Gastrocnemius medialis (tissue), 4 donors: Measurements from ENCODE around the gene PGD. TPM values are rescaled to one million over a fixed set of nuclear protein-coding genes. Genes with fewer than 3 reads are reported as not detected.

ENCODE experiments used
- ATAC-seq, 2 donors: fragments of 150-250 bp; one replicate each; pipeline ENCODE4 v1.9.1; 2016
- DNase-seq, 2 donors: peaks; one replicate each; pipeline ENCODE4 v3.0.0-alpha.2; 2019
- H3K27ac ChIP-seq, 4 donors: fragments of 200-600 bp; sonication (generic); 1 replicate in 1 of 4; 2 replicates in 3 of 4; pipeline ENCODE4 v1.5.1; 2016 to 2018; ENCODE audit warnings: mild to moderate bottlenecking in 2 of 4, moderate library complexity in 1 of 4
- H3K27me3 ChIP-seq, 3 donors: fragments of 200-600 bp; sonication (generic) in 2 of 3; 1 replicate in 1 of 3; 2 replicates in 2 of 3; pipeline versions ENCODE4 v1.5.1 to v1.6.0; 2016 to 2019; ENCODE audit warnings: mild to moderate bottlenecking in 1 of 3, moderate library complexity in 1 of 3
- H3K36me3 ChIP-seq, 2 donors: fragments of 200-600 bp; sonication (generic) in 1 of 2; one replicate each; pipeline ENCODE4 v1.5.1; 2017 to 2018
- H3K4me1 ChIP-seq, 2 donors: fragments of 200-600 bp; sonication (generic) in 1 of 2; one replicate each; pipeline ENCODE4 v1.5.1; 2016 to 2017; ENCODE audit warnings: mild to moderate bottlenecking in 2 of 2
- H3K4me3 ChIP-seq, 4 donors: fragments of 200-600 bp; sonication (generic) in 3 of 4; 1 replicate in 1 of 4; 2 replicates in 3 of 4; pipeline ENCODE4 v1.5.1; 2016 to 2019; ENCODE audit warnings: mild to moderate bottlenecking in 2 of 4
- H3K9me3 ChIP-seq, 3 donors: fragments of 200-600 bp; sonication (generic) in 2 of 3; 1 replicate in 1 of 3; 2 replicates in 2 of 3; pipeline ENCODE4 v1.5.1; 2016 to 2019
- POLR2A ChIP-seq, 2 donors: fragments of 450-650 bp; IDR thresholded peaks; one replicate each; pipeline ENCODE4 v1.6.1; 2017; ENCODE audit warnings: antibody characterized with exemption in 2 of 2, mild to moderate bottlenecking in 2 of 2, moderate library complexity in 2 of 2
- in situ Hi-C, 4 donors: fragments of 200-750 bp; cut with MboI; loops; one replicate each; pipeline versions ENCODE4 v1.15.0 to v1.8.0; 2017; ENCODE audit warnings: low sequenced_read_pairs in 4 of 4
- intact Hi-C: fragments of 100-400 bp; cut with DNase I; formaldehyde crosslinking; loops from one replicate; pipeline ENCODE4 v1.15.1; 2023; ENCODE audit warnings: low total_unique reads
- total RNA-seq, 4 donors: library from RNA; depleted of rRNA; stranded (reverse); fragments of >200 nt; gene quantifications; one replicate each; pipeline versions ENCODE4 v1.1.0 to v1.2.3, GENCODE V29; 2016
- TF ChIP-seq, protein P1 (sequence below), 5 experiments: fragments of 450-650 bp in 3 of 5; fragments of 200-600 bp in 2 of 5; sonication (generic) in 2 of 5; IDR thresholded peaks in 4 of 5; conservative IDR thresholded peaks in 1 of 5; 1 replicate in 4 of 5; 2 replicates in 1 of 5; pipeline ENCODE4 v1.5.1; 2016 to 2019; ENCODE audit warnings: antibody characterized with exemption in 5 of 5, mild to moderate bottlenecking in 3 of 5, moderate library complexity in 3 of 5

Gene PGD
- total RNA-seq, 4 donors from 2014 or later = 23.8 to 48.7 (median 39.3) TPM

DNA sequence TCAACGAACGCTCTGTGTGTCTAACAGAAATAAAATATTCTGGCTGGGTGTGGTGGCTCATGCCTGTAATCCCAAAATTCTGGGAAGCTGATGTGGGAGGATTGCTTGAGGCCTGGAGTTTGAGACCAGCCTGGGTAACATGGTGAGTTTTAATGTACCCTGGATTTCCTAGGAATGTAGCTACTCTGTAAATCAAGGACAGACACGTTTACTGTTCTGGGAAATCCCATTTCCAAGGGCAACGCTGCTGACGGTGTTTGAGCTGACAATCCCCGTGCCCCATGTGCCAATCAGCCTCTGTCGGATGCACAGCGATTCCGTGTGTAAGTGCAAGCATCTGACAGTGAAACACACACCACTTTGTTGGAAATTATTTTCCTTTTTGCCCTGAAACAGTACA, 59.0 kb downstream of the PGD start:
- H3K4me3 ChIP-seq = no peak overlapping the region
- H3K9me3 ChIP-seq = no peaks in the 10 kb centered on the region
- no peak overlapping the region for H3K27ac ChIP-seq
- H3K4me1 ChIP-seq = no peaks in the 10 kb centered on the region
- H3K36me3 ChIP-seq = peaks cover 0 to 24% of the 10 kb centered on the region in 2 donors
- no peak for DNase-seq
- ATAC-seq = no peak
- intact Hi-C loops = no loop called here
- no peaks in the 10 kb centered on the region for H3K27me3 ChIP-seq
- TF ChIP-seq, protein P1, sequence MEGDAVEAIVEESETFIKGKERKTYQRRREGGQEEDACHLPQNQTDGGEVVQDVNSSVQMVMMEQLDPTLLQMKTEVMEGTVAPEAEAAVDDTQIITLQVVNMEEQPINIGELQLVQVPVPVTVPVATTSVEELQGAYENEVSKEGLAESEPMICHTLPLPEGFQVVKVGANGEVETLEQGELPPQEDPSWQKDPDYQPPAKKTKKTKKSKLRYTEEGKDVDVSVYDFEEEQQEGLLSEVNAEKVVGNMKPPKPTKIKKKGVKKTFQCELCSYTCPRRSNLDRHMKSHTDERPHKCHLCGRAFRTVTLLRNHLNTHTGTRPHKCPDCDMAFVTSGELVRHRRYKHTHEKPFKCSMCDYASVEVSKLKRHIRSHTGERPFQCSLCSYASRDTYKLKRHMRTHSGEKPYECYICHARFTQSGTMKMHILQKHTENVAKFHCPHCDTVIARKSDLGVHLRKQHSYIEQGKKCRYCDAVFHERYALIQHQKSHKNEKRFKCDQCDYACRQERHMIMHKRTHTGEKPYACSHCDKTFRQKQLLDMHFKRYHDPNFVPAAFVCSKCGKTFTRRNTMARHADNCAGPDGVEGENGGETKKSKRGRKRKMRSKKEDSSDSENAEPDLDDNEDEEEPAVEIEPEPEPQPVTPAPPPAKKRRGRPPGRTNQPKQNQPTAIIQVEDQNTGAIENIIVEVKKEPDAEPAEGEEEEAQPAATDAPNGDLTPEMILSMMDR (IDR thresholded peaks at IDR 0.05 in 4 of 5, conservative IDR thresholded peaks at IDR 0.05 in 1 of 5) = no peak
- TF ChIP-seq POLR2A (IDR thresholded peaks at IDR 0.05) = no peak
- in situ Hi-C loops = no loop called here

DNA sequence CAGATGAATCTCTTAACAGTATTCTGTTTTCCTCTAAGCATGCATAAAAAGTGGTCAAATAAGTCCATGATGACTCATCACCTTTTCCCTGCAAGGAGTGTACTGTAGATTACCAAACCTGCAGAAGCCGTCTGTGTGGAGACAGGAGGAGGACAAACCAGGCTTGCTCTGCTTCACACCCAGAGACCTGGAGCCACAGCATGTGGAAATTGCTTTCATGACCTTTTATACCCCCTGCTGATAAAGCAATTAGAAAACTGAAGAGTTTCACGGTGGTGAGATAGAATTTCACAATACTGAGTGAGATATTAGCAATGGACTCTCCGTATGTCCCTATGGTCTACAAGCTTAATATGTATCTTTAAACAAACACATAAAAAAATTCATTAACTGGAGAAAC, 60.3 kb downstream of the PGD start:
- TF ChIP-seq, protein P1 (IDR thresholded peaks at IDR 0.05 in 4 of 5, conservative IDR thresholded peaks at IDR 0.05 in 1 of 5) = no peak
- TF ChIP-seq POLR2A (IDR thresholded peaks at IDR 0.05) = no peak
- in situ Hi-C loops (no loop called here), intact Hi-C loops (no loop called here)
- DNase-seq = no peak
- Histone ChIP-seq H3K27me3 (no peaks in the 10 kb centered on the region), H3K4me1 (no peaks in the 10 kb centered on the region), H3K9me3 (no peaks in the 10 kb centered on the region), H3K36me3 (peaks cover 0 to 36% of the 10 kb centered on the region in 2 donors), H3K4me3 (no peak overlapping the region), H3K27ac (no peak overlapping the region)
- no peak for ATAC-seq

DNA sequence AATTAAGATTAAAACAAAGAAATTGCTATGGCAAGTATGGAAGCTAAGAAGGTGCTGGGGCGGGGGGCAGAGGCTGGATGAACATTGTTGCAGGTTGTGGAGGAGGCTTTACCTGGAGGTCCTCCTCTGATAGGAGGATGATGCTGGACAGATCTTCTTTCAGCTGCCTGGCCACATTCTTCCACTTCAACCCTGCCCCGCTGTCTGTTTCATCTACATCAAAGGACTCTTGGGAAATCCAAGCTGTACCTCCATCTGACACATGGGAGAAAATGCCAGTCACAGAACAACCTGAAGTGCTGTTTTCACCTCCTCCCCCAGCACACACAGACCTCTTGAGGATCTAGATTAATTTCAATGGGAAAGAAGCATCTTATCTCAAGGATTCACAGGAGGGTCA, 68.2 kb downstream of the PGD start:
- Histone ChIP-seq H3K36me3 (peaks cover 0 to 70% of the 10 kb centered on the region in 2 donors), H3K27ac (no peak overlapping the region), H3K9me3 (no peaks in the 10 kb centered on the region), H3K4me3 (no peak overlapping the region), H3K27me3 (no peaks in the 10 kb centered on the region), H3K4me1 (peaks cover 7 to 8% of the 10 kb centered on the region in 2 donors)
- intact Hi-C loops = no loop called here
- ATAC-seq = no peak
- in situ Hi-C loops = no loop called here
- DNase-seq = no peak
- TF ChIP-seq POLR2A (IDR thresholded peaks at IDR 0.05) = no peak
- TF ChIP-seq, protein P1 (IDR thresholded peaks at IDR 0.05 in 4 of 5, conservative IDR thresholded peaks at IDR 0.05 in 1 of 5) = no peak

DNA sequence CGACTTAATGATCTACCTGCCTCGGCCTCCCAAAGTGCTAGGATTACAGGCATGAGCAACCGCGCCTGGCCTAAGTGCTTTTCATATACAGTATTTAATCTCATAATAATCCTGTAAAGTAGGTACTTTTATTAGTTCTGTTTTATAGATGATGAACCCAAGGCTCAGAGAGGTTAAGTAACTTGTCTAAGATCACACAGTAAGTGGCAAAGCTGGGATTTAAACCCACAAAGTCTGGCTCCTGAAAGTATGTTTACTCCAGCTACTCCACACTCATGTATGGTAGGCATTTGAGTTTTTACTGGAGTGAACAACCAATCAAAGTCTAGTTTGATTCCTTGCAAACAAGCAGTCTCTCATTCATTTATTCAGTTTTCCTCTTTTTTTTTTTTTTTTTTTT, 71.2 kb downstream of the PGD start:
- ATAC-seq = no peak
- H3K4me1 ChIP-seq = peaks cover 16% of the 10 kb centered on the region in 2 donors
- no peaks in the 10 kb centered on the region for H3K9me3 ChIP-seq
- H3K36me3 ChIP-seq = peaks cover 0 to 41% of the 10 kb centered on the region in 2 donors
- H3K27me3 ChIP-seq = no peaks in the 10 kb centered on the region
- no peak for TF ChIP-seq POLR2A (IDR thresholded peaks at IDR 0.05)
- TF ChIP-seq, protein P1 (IDR thresholded peaks at IDR 0.05 in 4 of 5, conservative IDR thresholded peaks at IDR 0.05 in 1 of 5) = no peak
- no peak overlapping the region for H3K4me3 ChIP-seq
- in situ Hi-C loops (no loop called here), intact Hi-C loops (no loop called here)
- DNase-seq = no peak
- H3K27ac ChIP-seq = no peak overlapping the region

Other genes with a start within 250 kb of the PGD start
- gene KIF1B, start 188.5 kb upstream of the PGD start, total RNA-seq = 100 to 1,000 TPM; 203 to 445 (median 306) TPM
- gene CENPS, start 31.4 kb downstream of the PGD start, total RNA-seq = 1 to 10 TPM in 3 of 4 donors, under 1 TPM in 1; 0.42 to 3.8 (median 2.9) TPM
- gene CORT, start 51.0 kb downstream of the PGD start, total RNA-seq = under 1 TPM in 1 of 4 donors, not detected in 3; 0.46 TPM
- gene DFFA, start 73.5 kb downstream of the PGD start, total RNA-seq = 10 to 100 TPM; 13.8 to 15.6 (median 14.5) TPM
- 10 to 100 TPM in 3 of 4 donors, 1 to 10 TPM in 1; 8.1 to 17.8 (median 15.8) TPM for gene PEX14, start 75.9 kb downstream of the PGD start, total RNA-seq